Measurements from ENCODE around the gene RNF186.

The RNF186 gene

GRCh38 chr1:19814681-19815503 lies at the start of gene RNF186:
Gene RNF186 (minus strand): TSS chr1:19815283. CDS start chr1:19815101, 182 bp downstream.
- no peak for DNase-seq (ENCODE audit: low read depth)
- no peak within 1 kb of the TSS for H3K4me3 ChIP-seq (ENCODE audit: low read depth, low read length)
- no peak for TF ChIP-seq CTCF (conservative IDR thresholded peaks at IDR 0.05; ENCODE audit: low read depth, low read length)

GRCh38 chr1:19864570-19865160 lies 49.6 kb upstream of the RNF186 start:
- no peak overlapping the region for H3K4me3 ChIP-seq (ENCODE audit: low read depth, low read length)
- DNase-seq (ENCODE audit: low read depth), result no peak
- no peak for TF ChIP-seq CTCF (conservative IDR thresholded peaks at IDR 0.05; ENCODE audit: low read depth, low read length)

- H3K4me3 ChIP-seq (ENCODE audit: low read depth, low read length), result no peak overlapping the region
- no peak for TF ChIP-seq CTCF (conservative IDR thresholded peaks at IDR 0.05; ENCODE audit: low read depth, low read length)
- no peak for DNase-seq (ENCODE audit: low read depth)
Measured at GRCh38 chr1:19862944-19863343, 47.9 kb upstream of the RNF186 start.

- no peak for DNase-seq (ENCODE audit: low read depth)
- no peak overlapping the region for H3K4me3 ChIP-seq (ENCODE audit: low read depth, low read length)
- TF ChIP-seq CTCF (conservative IDR thresholded peaks at IDR 0.05; ENCODE audit: low read depth, low read length), result no peak
Measured at GRCh38 chr1:19861842-19862530, 46.9 kb upstream of the RNF186 start.

GRCh38 chr1:19861034-19861433 lies 46.0 kb upstream of the RNF186 start:
- no peak for TF ChIP-seq CTCF (conservative IDR thresholded peaks at IDR 0.05; ENCODE audit: low read depth, low read length)
- no peak for DNase-seq (ENCODE audit: low read depth)
- H3K4me3 ChIP-seq (ENCODE audit: low read depth, low read length), result no peak overlapping the region

- TF ChIP-seq CTCF (conservative IDR thresholded peaks at IDR 0.05; ENCODE audit: low read depth, low read length), result no peak
- DNase-seq (ENCODE audit: low read depth), result no peak
- H3K4me3 ChIP-seq (ENCODE audit: low read depth, low read length), result no peak overlapping the region
Measured at GRCh38 chr1:19860418-19860817, 45.3 kb upstream of the RNF186 start.

Data from choroid plexus epithelial cell (primary cell).